Loucy (cell line): Measurements from ENCODE around the gene MYOZ1.
"Not testable (repeated sequence)": the region's sequence is repeated elsewhere in the genome, so short reads cannot be mapped to it uniquely, and the experiment has no call there.

Experiments
- H2AFZ ChIP-seq: fragments of 200-600 bp; sonication (generic); 2 replicates; pipeline ENCODE4 v1.6.0; 2016; ENCODE audit warnings: antibody characterized with exemption, mild to moderate bottlenecking, low read length, moderate library complexity
- H3F3A ChIP-seq: fragments of 200-600 bp; 2 replicates; pipeline ENCODE4 v1.6.0; 2016; ENCODE audit warnings: antibody characterized with exemption, low read depth, mild to moderate bottlenecking
- H3K27me3 ChIP-seq: fragments of 200-600 bp; sonication (generic); 2 replicates; pipeline ENCODE4 v1.6.1; 2014; ENCODE audit warnings: low read length, mild to moderate bottlenecking; ENCODE audit not compliant: insufficient read depth, poor library complexity, severe bottlenecking
- H3K36me3 ChIP-seq: fragments of 200-600 bp; sonication (generic); 2 replicates; pipeline ENCODE4 v1.6.1; 2016; ENCODE audit warnings: low read length; ENCODE audit not compliant: insufficient read depth
- H3K4me1 ChIP-seq: fragments of 200-600 bp; sonication (generic); 2 replicates; pipeline ENCODE4 v1.5.1; 2014; ENCODE audit warnings: low read length, mild to moderate bottlenecking; ENCODE audit not compliant: insufficient read depth, poor library complexity, severe bottlenecking
- H3K4me2 ChIP-seq: fragments of 200-600 bp; sonication (generic); 2 replicates; pipeline ENCODE4 v1.6.0; 2014; ENCODE audit warnings: antibody characterized with exemption, low read length, low read depth, mild to moderate bottlenecking; ENCODE audit not compliant: poor library complexity, severe bottlenecking
- H3K4me3 ChIP-seq: fragments of 200-600 bp; sonication (generic); 2 replicates; pipeline ENCODE4 v1.5.1; 2014; ENCODE audit warnings: low read length, mild to moderate bottlenecking, mixed read lengths; ENCODE audit not compliant: poor library complexity, severe bottlenecking
- H3K79me2 ChIP-seq: fragments of 200-600 bp; sonication (generic); 2 replicates; pipeline ENCODE4 v1.6.1; 2014; ENCODE audit warnings: low read length; ENCODE audit not compliant: insufficient read depth
- H3K9ac ChIP-seq: fragments of 200-600 bp; sonication (generic); 2 replicates; pipeline ENCODE4 v1.6.0; 2014; ENCODE audit warnings: mild to moderate bottlenecking, low read depth, low read length, moderate library complexity; ENCODE audit not compliant: poor library complexity, severe bottlenecking
- H3K9me2 ChIP-seq: fragments of 200-600 bp; sonication (generic); replicated peaks from 2 replicates; pipeline ENCODE4 v1.6.1; 2016; ENCODE audit warnings: low read depth, low read length, mixed read lengths
- H3K9me3 ChIP-seq: fragments of 200-600 bp; sonication (generic); 2 replicates; pipeline ENCODE4 v1.6.1; 2014; ENCODE audit warnings: mild to moderate bottlenecking, antibody characterized with exemption, low read length, low read depth; ENCODE audit not compliant: insufficient read depth
- H4K20me1 ChIP-seq: fragments of 200-600 bp; sonication (generic); 2 replicates; pipeline ENCODE4 v1.6.0; 2014; ENCODE audit warnings: antibody characterized with exemption, low read length, mild to moderate bottlenecking; ENCODE audit not compliant: insufficient read depth, poor library complexity, severe bottlenecking

MYOZ1 gene

GRCh38 chr10:73666153-73666809 is 25.0 kb upstream of the MYOZ1 start:
- H3K36me3 ChIP-seq, H3K4me2 ChIP-seq, H3K9me3 ChIP-seq, H4K20me1 ChIP-seq, H3F3A ChIP-seq, H2AFZ ChIP-seq, H3K9ac ChIP-seq, H3K27me3 ChIP-seq, H3K79me2 ChIP-seq, H3K9me2 ChIP-seq, H3K4me1 ChIP-seq, H3K4me3 ChIP-seq: not testable (repeated sequence)

GRCh38 chr10:73665581-73665980 is 24.3 kb upstream of the MYOZ1 start:
- H3K4me3 ChIP-seq, H3F3A ChIP-seq, H3K9me3 ChIP-seq, H3K9ac ChIP-seq, H3K36me3 ChIP-seq, H4K20me1 ChIP-seq, H3K27me3 ChIP-seq, H3K79me2 ChIP-seq, H3K4me1 ChIP-seq, H3K9me2 ChIP-seq, H3K4me2 ChIP-seq, H2AFZ ChIP-seq: not testable (repeated sequence)

- H3K4me1 ChIP-seq, H3K36me3 ChIP-seq, H3K79me2 ChIP-seq, H3F3A ChIP-seq, H3K4me3 ChIP-seq, H3K27me3 ChIP-seq, H3K9me2 ChIP-seq, H3K9me3 ChIP-seq, H3K4me2 ChIP-seq, H2AFZ ChIP-seq, H4K20me1 ChIP-seq, H3K9ac ChIP-seq: not testable (repeated sequence)
Observed at GRCh38 chr10:73664156-73665040, 23.1 kb upstream of the MYOZ1 start.

GRCh38 chr10:73663621-73664020 is 22.3 kb upstream of the MYOZ1 start:
- H3K4me2 ChIP-seq, result not testable (repeated sequence)

GRCh38 chr10:73662705-73663104 is 21.4 kb upstream of the MYOZ1 start:
- H4K20me1 ChIP-seq, H3K9me3 ChIP-seq, H3K36me3 ChIP-seq, H3K9me2 ChIP-seq, H2AFZ ChIP-seq, H3K9ac ChIP-seq, H3F3A ChIP-seq, H3K79me2 ChIP-seq, H3K27me3 ChIP-seq, H3K4me3 ChIP-seq, H3K4me2 ChIP-seq, H3K4me1 ChIP-seq: not testable (repeated sequence)

More at GRCh38 chr10:73663621-73664020, 22.3 kb upstream of the MYOZ1 start:
- H3K79me2 ChIP-seq, H3K9ac ChIP-seq, H3K27me3 ChIP-seq, H3F3A ChIP-seq, H3K36me3 ChIP-seq, H3K9me3 ChIP-seq, H3K4me3 ChIP-seq, H3K4me1 ChIP-seq, H2AFZ ChIP-seq, H3K9me2 ChIP-seq, H4K20me1 ChIP-seq: not testable (repeated sequence)
